HL-60 (cell line): Measurements from ENCODE around the gene CDKL4.
A peak's percentile ranks its signal among the peaks of the same experiment; 100 is the strongest.

Source experiments
- DNase-seq, 2 experiments: peaks; one replicate each; pipeline ENCODE4 v3.0.0-alpha.2; 2010 to 2020; ENCODE audit warnings: low read depth in 1 of 2, low spot score in 1 of 2
- H3K27ac ChIP-seq: fragments of 250-450 bp; sonication (Bioruptor Pico); replicated peaks from 2 replicates; pipeline ENCODE4 v1.5.1; 2020; ENCODE audit warnings: mild to moderate bottlenecking, moderate library complexity
- H3K27me3 ChIP-seq: fragments of 250-450 bp; sonication (Bioruptor Pico); 2 replicates; pipeline ENCODE4 v1.5.1; 2021; ENCODE audit warnings: mild to moderate bottlenecking, moderate library complexity; ENCODE audit not compliant: insufficient read depth, poor library complexity, severe bottlenecking
- H3K4me3 ChIP-seq: replicated peaks from 2 replicates; pipeline ENCODE4 v1.5.1; 2011; ENCODE audit warnings: mild to moderate bottlenecking, control low read depth, low read length; ENCODE audit not compliant: insufficient read depth
- GABPA ChIP-seq: IDR thresholded peaks from 2 replicates; pipeline ENCODE4 v1.6.1; 2012; ENCODE audit warnings: low read depth
- POLR2AphosphoS5 ChIP-seq: IDR thresholded peaks from 2 replicates; pipeline ENCODE4 v1.6.1; 2012; ENCODE audit warnings: low read depth
- SPI1 ChIP-seq: IDR thresholded peaks from 2 replicates; pipeline ENCODE4 v1.6.1; 2012; ENCODE audit warnings: low read depth, mild to moderate bottlenecking, borderline replicate concordance
- TF ChIP-seq, protein P1 (sequence below): IDR thresholded peaks from one replicate; pipeline ENCODE4 v1.5.1; 2011; ENCODE audit warnings: low read length, control low read depth, inconsistent platforms; ENCODE audit not compliant: insufficient read depth
- TF ChIP-seq, protein P2 (sequence below): IDR thresholded peaks from 2 replicates; pipeline ENCODE4 v1.6.1; 2012; ENCODE audit warnings: low read depth; ENCODE audit not compliant: insufficient replicate concordance

The CDKL4 gene

DNA sequence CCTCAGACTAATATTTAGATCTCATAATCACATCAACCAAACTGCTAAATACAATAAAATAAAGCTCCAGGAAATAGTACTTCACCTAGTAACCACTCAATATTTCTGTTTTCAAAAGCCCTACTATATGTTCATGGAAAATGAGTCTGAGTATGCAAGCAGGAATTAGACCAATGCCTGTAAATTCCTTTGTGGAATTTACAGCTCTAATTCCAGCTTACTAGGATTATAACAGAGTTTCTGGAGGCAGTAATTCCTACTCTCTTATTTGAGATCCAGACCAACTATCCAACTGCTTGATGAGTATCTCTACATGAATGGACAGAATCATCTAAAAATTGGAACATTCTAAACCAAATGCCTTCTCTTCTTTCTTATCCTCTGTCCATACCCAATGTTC is 11.6 kb downstream of the CDKL4 start:
- H3K4me3 ChIP-seq = no peak overlapping the region
- no peak for DNase-seq
- TF ChIP-seq GABPA = no peak
- TF ChIP-seq, protein P1, sequence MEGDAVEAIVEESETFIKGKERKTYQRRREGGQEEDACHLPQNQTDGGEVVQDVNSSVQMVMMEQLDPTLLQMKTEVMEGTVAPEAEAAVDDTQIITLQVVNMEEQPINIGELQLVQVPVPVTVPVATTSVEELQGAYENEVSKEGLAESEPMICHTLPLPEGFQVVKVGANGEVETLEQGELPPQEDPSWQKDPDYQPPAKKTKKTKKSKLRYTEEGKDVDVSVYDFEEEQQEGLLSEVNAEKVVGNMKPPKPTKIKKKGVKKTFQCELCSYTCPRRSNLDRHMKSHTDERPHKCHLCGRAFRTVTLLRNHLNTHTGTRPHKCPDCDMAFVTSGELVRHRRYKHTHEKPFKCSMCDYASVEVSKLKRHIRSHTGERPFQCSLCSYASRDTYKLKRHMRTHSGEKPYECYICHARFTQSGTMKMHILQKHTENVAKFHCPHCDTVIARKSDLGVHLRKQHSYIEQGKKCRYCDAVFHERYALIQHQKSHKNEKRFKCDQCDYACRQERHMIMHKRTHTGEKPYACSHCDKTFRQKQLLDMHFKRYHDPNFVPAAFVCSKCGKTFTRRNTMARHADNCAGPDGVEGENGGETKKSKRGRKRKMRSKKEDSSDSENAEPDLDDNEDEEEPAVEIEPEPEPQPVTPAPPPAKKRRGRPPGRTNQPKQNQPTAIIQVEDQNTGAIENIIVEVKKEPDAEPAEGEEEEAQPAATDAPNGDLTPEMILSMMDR = no peak
- TF ChIP-seq, protein P2, sequence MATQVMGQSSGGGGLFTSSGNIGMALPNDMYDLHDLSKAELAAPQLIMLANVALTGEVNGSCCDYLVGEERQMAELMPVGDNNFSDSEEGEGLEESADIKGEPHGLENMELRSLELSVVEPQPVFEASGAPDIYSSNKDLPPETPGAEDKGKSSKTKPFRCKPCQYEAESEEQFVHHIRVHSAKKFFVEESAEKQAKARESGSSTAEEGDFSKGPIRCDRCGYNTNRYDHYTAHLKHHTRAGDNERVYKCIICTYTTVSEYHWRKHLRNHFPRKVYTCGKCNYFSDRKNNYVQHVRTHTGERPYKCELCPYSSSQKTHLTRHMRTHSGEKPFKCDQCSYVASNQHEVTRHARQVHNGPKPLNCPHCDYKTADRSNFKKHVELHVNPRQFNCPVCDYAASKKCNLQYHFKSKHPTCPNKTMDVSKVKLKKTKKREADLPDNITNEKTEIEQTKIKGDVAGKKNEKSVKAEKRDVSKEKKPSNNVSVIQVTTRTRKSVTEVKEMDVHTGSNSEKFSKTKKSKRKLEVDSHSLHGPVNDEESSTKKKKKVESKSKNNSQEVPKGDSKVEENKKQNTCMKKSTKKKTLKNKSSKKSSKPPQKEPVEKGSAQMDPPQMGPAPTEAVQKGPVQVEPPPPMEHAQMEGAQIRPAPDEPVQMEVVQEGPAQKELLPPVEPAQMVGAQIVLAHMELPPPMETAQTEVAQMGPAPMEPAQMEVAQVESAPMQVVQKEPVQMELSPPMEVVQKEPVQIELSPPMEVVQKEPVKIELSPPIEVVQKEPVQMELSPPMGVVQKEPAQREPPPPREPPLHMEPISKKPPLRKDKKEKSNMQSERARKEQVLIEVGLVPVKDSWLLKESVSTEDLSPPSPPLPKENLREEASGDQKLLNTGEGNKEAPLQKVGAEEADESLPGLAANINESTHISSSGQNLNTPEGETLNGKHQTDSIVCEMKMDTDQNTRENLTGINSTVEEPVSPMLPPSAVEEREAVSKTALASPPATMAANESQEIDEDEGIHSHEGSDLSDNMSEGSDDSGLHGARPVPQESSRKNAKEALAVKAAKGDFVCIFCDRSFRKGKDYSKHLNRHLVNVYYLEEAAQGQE = no peak
- no peak for TF ChIP-seq SPI1
- TF ChIP-seq POLR2AphosphoS5 = no peak
- H3K27me3 ChIP-seq = no peaks in the 10 kb centered on the region
- H3K27ac ChIP-seq = no peak overlapping the region

DNA sequence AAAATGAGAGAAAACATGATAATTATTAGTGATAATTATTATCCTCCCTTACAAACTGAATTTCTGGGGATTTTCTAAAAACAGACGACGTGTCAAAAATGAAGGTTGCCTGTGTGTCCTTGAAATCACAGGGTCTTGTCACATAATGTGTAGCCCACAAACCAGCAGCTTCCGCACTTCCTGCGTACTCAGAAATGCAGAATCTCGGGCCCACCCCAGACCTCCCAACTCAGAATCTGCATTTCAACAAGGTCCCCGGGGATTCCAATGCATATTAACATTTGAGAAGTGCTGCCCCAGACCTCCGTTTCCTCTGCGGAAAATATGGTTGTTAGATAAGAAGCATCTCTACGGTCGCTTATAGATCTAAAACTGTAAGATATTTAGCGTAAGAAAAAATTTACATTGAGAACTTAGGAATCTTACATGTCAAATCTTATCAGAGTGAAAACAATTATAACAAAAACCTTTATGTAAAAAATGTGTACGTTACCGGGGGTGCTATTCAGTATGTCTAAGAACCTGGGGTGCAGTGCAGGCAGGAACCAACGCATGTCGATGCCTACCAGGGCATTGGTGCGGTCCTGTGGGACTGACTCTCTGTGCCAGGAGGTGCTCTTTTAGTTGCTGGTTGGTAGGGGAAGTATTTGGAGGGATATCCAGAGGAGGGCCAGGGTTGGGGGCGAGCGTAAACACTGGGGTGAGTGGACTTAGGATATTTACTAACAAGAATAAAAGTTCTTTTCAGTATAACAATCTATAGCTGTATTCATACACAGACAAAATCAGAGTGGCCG is 15.2 kb downstream of the CDKL4 start:
- peak overlapping the region; percentile 10 for H3K4me3 ChIP-seq
- H3K27ac ChIP-seq = no peak overlapping the region
- DNase-seq = peak in 1 of 2 experiments; percentile 16
- no peaks in the 10 kb centered on the region for H3K27me3 ChIP-seq
- no peak for TF ChIP-seq GABPA
- TF ChIP-seq POLR2AphosphoS5 = no peak
- TF ChIP-seq SPI1 = no peak
- TF ChIP-seq, protein P1 = no peak
- TF ChIP-seq, protein P2 = no peak

DNA sequence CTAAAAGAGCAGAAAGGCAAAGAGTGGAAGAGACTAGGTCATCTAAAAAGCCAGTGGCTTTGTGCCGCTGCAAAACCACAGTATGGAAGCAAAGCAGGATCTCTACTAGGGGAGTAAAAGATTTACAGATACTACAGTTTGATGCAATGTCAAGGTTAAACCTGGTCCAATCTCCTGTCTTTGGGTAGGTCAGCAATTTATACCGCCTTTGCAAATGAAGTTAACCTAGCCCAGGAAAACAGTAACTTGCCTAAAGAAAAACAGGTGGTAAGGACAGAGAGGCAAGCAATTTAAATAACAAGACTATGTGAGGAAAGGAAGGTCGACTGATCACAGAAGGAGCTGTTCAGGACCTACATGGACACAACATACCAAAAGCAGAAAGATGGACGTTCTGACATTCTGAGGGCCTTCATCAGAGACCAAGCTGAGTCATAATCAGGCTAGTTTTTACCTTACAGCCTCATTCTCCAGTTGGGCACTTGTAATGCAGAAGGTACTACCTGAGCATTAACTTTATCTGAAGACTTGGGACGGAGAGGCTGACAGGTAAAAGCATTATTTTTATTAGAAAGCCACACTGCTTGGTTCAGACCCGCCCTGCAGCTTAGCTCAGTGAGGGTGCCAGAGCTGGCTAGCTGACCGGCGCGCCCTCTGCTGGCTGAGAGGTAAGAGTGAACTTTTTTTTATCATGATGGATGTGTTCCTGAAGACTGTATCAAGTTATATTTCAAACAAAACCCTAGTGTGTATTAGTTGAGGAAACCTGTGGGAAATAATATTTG is 15.9 kb downstream of the CDKL4 start:
- DNase-seq = peak; percentile 40 to 76
- Histone ChIP-seq H3K4me3 (no peak overlapping the region), H3K27ac (no peak overlapping the region), H3K27me3 (no peaks in the 10 kb centered on the region)
- TF ChIP-seq, protein P1 = peak; percentile 59
- TF ChIP-seq SPI1 = no peak
